Upper lobe of left lung (tissue), 6 donors: ENCODE data around the gene ERI3. TPM values are rescaled to one million over a fixed set of nuclear protein-coding genes. Genes with fewer than 3 reads are reported as not detected.

ENCODE experiments used
- ATAC-seq, 2 donors: fragments of 200-7000 bp; cut with Tn5 transposase; one replicate each; pipeline ENCODE4 v1.9.1; 2022; ENCODE audit warnings: mild to moderate bottlenecking in 2 of 2, moderate library complexity in 2 of 2; ENCODE audit not compliant: low FRiP score in 2 of 2
- DNase-seq, 2 donors: peaks; one replicate each; pipeline ENCODE4 v3.0.0-alpha.2; 2019 to 2020
- H3K27ac ChIP-seq, 4 donors: fragments of 200-600 bp; sonication (generic); one replicate each; pipeline ENCODE4 v1.5.1; 2016 to 2019
- H3K27me3 ChIP-seq, 4 donors: fragments of 200-600 bp; sonication (generic); one replicate each; pipeline ENCODE4 v1.5.1; 2017 to 2019
- H3K36me3 ChIP-seq, 4 donors: fragments of 200-600 bp; sonication (generic); one replicate each; pipeline ENCODE4 v1.5.1; 2016 to 2019
- H3K4me1 ChIP-seq, 4 donors: fragments of 200-600 bp; sonication (generic); one replicate each; pipeline ENCODE4 v1.5.1; 2018 to 2019
- H3K4me3 ChIP-seq, 4 donors: fragments of 200-600 bp; sonication (generic); one replicate each; pipeline ENCODE4 v1.5.1; 2017 to 2019; ENCODE audit warnings: mild to moderate bottlenecking in 2 of 4, moderate library complexity in 1 of 4
- H3K9me3 ChIP-seq, 4 donors: fragments of 200-600 bp; sonication (generic); one replicate each; pipeline ENCODE4 v1.5.1; 2018 to 2019
- EP300 ChIP-seq, 4 donors: sonication (generic); formaldehyde crosslinking; IDR thresholded peaks; one replicate each; pipeline ENCODE4 v1.5.1; 2017; ENCODE audit warnings: antibody characterized with exemption in 4 of 4, control low read depth in 2 of 4
- POLR2A ChIP-seq, 4 donors: fragments of 450-650 bp; IDR thresholded peaks; one replicate each; pipeline ENCODE4 v1.5.1; 2016 to 2017; ENCODE audit warnings: antibody characterized with exemption in 4 of 4, mild to moderate bottlenecking in 2 of 4
- POLR2AphosphoS5 ChIP-seq, 2 donors: sonication (generic); formaldehyde crosslinking; IDR thresholded peaks; one replicate each; pipeline ENCODE4 v1.5.1; 2017; ENCODE audit warnings: antibody characterized with exemption in 2 of 2
- WGBS, 2 donors: methylation state at CpG; one replicate each; pipeline ENCODE4 v1.1.5; 2017 to 2018; 5-methylcytosine and 5-hydroxymethylcytosine counted together
- total RNA-seq, 6 donors: library from RNA; depleted of rRNA in 4 of 6; stranded (reverse); fragments of >200 nt in 4 of 6; gene quantifications; one replicate each; pipeline versions ENCODE4 v1.1.0 to v1.2.1, GENCODE V29; 2016 to 2021
- TF ChIP-seq, protein P1 (sequence below), 6 experiments: fragments of 450-650 bp in 4 of 6; fragments of 200-600 bp in 2 of 6; sonication (generic) in 2 of 6; IDR thresholded peaks; one replicate each; pipeline ENCODE4 v1.5.1; 2016 to 2019; ENCODE audit warnings: antibody characterized with exemption in 6 of 6
- donor health status: DM: no; HTN: no; CAD: no; lungs with moderate emphysema.
- donor health status: DM: no; HTN: yes; CAD: no; lungs with severe emphysema.

The ERI3 gene
- total RNA-seq, 6 donors from 2014 or later = 27.0 to 43.7 (median 39.3) TPM

DNA sequence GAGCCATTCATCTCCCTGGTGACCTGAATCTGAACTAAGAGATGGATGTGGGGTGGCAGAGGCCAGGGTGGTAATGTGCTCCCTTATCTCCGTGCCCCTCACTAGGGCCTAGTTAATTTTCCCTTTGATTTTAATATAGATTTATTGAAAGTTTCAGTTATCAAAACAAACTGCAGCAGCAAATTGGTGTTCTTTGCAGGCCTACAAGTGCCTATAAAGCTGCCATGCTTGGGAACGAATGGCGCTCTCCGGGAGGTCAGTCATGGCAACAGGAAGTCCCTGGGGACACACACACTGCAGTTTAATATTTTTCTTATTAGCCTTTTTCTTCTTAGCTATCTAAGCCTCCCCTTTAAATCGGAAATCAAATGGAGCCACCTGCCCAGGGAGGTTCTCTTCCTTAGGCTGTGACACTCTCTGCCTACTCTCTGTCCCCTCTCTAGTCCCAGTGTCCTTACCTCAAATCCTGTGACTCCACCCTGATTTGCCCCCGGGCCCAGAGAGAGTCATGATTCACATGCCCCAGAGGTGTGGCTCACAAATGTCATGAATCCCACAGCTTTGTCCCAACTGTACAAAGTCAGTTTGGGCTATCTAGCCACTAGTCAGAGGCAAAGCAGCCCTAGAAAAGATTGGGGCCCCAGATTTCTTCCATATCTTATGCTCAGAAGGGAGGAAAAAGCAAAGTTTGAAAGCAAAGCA, 4.3 kb upstream of the ERI3 start:
- no peaks in the 10 kb centered on the region for H3K27me3 ChIP-seq
- H3K9me3 ChIP-seq = no peaks in the 10 kb centered on the region
- no peak overlapping the region for H3K4me3 ChIP-seq
- ATAC-seq (no peak), DNase-seq (no peak)
- no peaks in the 10 kb centered on the region for H3K36me3 ChIP-seq
- 74 to 83% methylated on average over 6 of the region's 6 CpGs for WGBS, 2 donors
- H3K27ac ChIP-seq = no peak overlapping the region
- TF ChIP-seq, protein P1, sequence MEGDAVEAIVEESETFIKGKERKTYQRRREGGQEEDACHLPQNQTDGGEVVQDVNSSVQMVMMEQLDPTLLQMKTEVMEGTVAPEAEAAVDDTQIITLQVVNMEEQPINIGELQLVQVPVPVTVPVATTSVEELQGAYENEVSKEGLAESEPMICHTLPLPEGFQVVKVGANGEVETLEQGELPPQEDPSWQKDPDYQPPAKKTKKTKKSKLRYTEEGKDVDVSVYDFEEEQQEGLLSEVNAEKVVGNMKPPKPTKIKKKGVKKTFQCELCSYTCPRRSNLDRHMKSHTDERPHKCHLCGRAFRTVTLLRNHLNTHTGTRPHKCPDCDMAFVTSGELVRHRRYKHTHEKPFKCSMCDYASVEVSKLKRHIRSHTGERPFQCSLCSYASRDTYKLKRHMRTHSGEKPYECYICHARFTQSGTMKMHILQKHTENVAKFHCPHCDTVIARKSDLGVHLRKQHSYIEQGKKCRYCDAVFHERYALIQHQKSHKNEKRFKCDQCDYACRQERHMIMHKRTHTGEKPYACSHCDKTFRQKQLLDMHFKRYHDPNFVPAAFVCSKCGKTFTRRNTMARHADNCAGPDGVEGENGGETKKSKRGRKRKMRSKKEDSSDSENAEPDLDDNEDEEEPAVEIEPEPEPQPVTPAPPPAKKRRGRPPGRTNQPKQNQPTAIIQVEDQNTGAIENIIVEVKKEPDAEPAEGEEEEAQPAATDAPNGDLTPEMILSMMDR (IDR thresholded peaks at IDR 0.05) = no peak
- TF ChIP-seq EP300 (IDR thresholded peaks at IDR 0.05) = no peak
- TF ChIP-seq POLR2A (IDR thresholded peaks at IDR 0.05) = no peak
- no peak for TF ChIP-seq POLR2AphosphoS5 (IDR thresholded peaks at IDR 0.05)
- H3K4me1 ChIP-seq = peaks cover 2 to 11% (median 7%) of the 10 kb centered on the region in 4 donors

DNA sequence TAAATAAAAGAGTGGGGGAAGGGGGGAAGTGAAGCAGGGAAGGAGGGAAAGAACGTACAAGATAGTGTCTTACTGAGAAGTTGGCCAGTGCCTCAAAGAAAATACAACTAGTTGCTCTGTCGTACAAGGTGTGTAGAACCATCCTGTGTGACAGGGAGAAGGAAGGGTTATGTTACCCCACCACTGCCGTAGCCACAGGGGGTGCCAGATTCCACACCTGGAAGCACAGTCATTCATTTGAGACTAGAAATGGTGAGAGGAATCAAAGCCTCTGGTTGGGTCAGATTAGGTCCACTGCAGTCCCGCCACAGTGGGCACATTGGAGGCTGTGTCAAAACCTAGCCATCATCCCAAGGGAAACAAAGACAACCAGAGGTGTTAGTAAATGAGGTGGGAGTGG, 2.7 kb upstream of the ERI3 start:
- ATAC-seq = no peak

DNA sequence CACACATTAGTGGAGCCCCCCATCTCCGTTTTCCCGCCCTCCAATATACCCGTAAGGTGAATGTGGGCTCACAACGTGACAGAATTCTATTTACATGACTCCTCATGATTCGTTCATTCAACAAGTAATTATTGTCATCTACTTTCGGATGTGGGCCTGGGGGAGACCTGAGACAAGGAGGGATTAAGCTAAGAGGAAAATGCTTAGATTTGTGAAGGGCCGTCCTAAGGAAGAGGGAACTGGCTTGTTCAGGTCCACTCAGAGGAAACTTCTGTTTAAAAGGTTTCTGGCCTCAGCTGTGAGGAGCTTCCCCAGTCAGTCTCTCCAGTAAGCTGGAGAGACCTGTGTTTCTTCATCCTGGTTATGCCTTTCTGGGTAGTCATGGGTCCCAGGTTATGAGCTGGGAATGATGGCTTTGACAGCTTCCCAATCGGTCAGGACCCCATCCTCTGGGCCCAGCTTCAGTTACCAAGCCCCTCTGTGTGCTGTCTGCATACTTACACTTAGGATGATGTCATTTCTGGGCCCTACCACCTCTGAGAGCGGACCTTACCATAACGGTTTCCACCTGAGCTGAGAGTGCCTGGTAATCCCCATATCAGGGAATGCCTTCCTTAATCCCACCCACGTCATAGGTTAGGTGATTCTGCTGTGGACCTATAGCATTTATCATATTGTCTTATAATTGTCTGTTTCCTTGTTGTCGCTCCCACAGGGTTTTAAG, 687 bp upstream of the ERI3 start:
- H3K4me3 ChIP-seq = peak overlapping the region in 3 of 4 donors; percentile 85 to 100 (median 90)
- no peaks in the 10 kb centered on the region for H3K9me3 ChIP-seq
- TF ChIP-seq, protein P1 (IDR thresholded peaks at IDR 0.05) = no peak
- TF ChIP-seq EP300 (IDR thresholded peaks at IDR 0.05) (no peak), POLR2A (IDR thresholded peaks at IDR 0.05) (no peak), POLR2AphosphoS5 (IDR thresholded peaks at IDR 0.05) (no peak)
- H3K36me3 ChIP-seq = no peaks in the 10 kb centered on the region
- DNase-seq = no peak
- WGBS, 2 donors = 71 to 75% methylated on average over 12 of the region's 12 CpGs
- no peak overlapping the region for H3K27ac ChIP-seq
- peaks cover 4 to 29% (median 17%) of the 10 kb centered on the region in 4 donors for H3K4me1 ChIP-seq
- H3K27me3 ChIP-seq = no peaks in the 10 kb centered on the region
- ATAC-seq = no peak

More for the DNA sequence above, 2.7 kb upstream of the ERI3 start:
- 82 to 89% methylated on average over 4 of the region's 4 CpGs for WGBS, 2 donors
- no peaks in the 10 kb centered on the region for H3K27me3 ChIP-seq
- no peak overlapping the region for H3K27ac ChIP-seq
- H3K9me3 ChIP-seq = no peaks in the 10 kb centered on the region
- no peaks in the 10 kb centered on the region for H3K36me3 ChIP-seq
- DNase-seq = no peak
- H3K4me3 ChIP-seq = no peak overlapping the region
- TF ChIP-seq, protein P1 (IDR thresholded peaks at IDR 0.05) = no peak
- TF ChIP-seq EP300 (IDR thresholded peaks at IDR 0.05) (no peak), POLR2AphosphoS5 (IDR thresholded peaks at IDR 0.05) (no peak), POLR2A (IDR thresholded peaks at IDR 0.05) (no peak)
- H3K4me1 ChIP-seq = peaks cover 4 to 27% (median 17%) of the 10 kb centered on the region in 4 donors

DNA sequence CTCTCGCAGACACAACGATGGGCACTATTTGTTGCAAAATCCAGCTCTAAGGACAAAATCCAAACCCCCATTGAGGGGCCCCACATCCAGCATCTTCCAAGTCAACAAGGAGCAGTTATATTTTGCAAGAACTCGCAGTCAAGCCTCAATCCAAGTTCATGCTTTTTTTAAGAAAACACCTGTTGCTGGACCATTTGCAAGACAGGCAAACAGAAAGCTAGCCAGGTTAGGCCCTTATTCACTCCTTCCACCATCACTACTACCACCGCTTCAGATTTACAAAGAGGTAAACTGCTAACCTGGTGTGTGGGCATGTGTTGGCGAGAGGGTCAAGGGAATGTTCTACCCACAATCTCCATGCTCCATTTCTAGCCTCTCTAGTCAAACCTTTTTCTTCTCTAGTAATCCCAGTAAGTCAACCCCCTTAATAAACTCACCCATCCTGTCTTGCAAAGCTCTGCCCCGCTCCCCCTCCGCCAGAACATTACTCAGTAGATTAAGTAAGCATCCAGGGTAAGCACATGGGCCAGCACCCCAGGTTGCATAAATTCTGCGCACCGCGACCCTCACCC, 703 bp downstream of the ERI3 start:
- peak in 1 of 2 donors; percentile 3 for ATAC-seq
- TF ChIP-seq EP300 (IDR thresholded peaks at IDR 0.05) = no peak
- no peak for TF ChIP-seq POLR2AphosphoS5 (IDR thresholded peaks at IDR 0.05)
- no peak for TF ChIP-seq POLR2A (IDR thresholded peaks at IDR 0.05)
- TF ChIP-seq, protein P1 (IDR thresholded peaks at IDR 0.05) = no peak
- Histone ChIP-seq H3K4me1 (peaks cover 4 to 29% (median 17%) of the 10 kb centered on the region in 4 donors), H3K27ac (peak overlapping the region in 2 of 4 donors; percentile 77 to 80), H3K27me3 (no peaks in the 10 kb centered on the region), H3K36me3 (no peaks in the 10 kb centered on the region), H3K9me3 (no peaks in the 10 kb centered on the region), H3K4me3 (peak overlapping the region; percentile 85 to 100 (median 92))
- peak in 1 of 2 donors; percentile 22 for DNase-seq
- 41 to 42% methylated on average over 10 of the region's 10 CpGs for WGBS, 2 donors
